Muscle layer of colon (tissue), 2 donors: ENCODE measurements around the gene MS4A18.
"Not testable (repeated sequence)": the region's sequence is repeated elsewhere in the genome, so short reads cannot be mapped to it uniquely, and the experiment has no call there.

Experiments
- H3K27ac ChIP-seq: one replicate; pipeline ENCODE4 v1.7.0; 2013; ENCODE audit warnings: low read depth, mild to moderate bottlenecking, low read length, moderate library complexity
- H3K27me3 ChIP-seq, 2 donors: one replicate each; pipeline ENCODE4 v1.7.0; 2013; ENCODE audit warnings: low read length in 2 of 2, mild to moderate bottlenecking in 2 of 2; ENCODE audit not compliant: insufficient read depth in 2 of 2, control insufficient read depth in 1 of 2
- H3K36me3 ChIP-seq: one replicate; pipeline ENCODE4 v1.7.0; 2013; ENCODE audit warnings: mild to moderate bottlenecking, low read length; ENCODE audit not compliant: insufficient read depth
- H3K4me1 ChIP-seq: one replicate; pipeline ENCODE4 v1.7.0; 2013; ENCODE audit warnings: mild to moderate bottlenecking, low read length; ENCODE audit not compliant: insufficient read depth
- H3K4me3 ChIP-seq, 2 donors: one replicate each; pipeline ENCODE4 v1.7.0; 2013; ENCODE audit warnings: low read length in 2 of 2, low read depth in 1 of 2, mild to moderate bottlenecking in 1 of 2, moderate library complexity in 1 of 2
- H3K9ac ChIP-seq: one replicate; pipeline ENCODE4 v1.7.0; 2013; ENCODE audit warnings: low read length
- H3K9me3 ChIP-seq: one replicate; pipeline ENCODE4 v1.7.0; 2013; ENCODE audit warnings: mild to moderate bottlenecking, low read length
- donor health status: abdominal sarcoma.
- donor health status: Adenocarcinoma of cecum.

The MS4A18 gene

DNA sequence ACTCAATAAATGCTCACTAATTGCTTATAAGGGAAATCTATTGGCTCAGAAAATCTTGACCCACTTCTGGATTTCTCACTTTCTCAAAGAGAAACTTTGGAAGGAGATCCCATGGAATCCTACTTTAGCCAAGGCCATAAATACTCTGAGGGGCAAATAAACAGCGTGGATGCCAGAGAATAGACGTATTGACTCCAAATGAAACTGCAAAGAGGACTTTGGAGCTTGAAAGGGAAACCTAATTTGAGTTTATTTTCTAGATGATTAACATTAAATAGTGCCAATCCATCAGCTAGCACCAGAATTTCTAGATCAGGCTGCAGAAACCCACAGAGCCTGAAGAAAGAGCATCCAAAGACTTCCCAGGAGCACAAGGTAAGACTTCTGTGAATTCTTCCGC is at the start of gene MS4A18:
MS4A18 (plus strand) TSS at position 301 of the 400 bp plus-strand sequence.
- H3K4me3 ChIP-seq = no peak within 1 kb of the TSS
- H3K9ac ChIP-seq = no peak within 1 kb of the TSS

DNA sequence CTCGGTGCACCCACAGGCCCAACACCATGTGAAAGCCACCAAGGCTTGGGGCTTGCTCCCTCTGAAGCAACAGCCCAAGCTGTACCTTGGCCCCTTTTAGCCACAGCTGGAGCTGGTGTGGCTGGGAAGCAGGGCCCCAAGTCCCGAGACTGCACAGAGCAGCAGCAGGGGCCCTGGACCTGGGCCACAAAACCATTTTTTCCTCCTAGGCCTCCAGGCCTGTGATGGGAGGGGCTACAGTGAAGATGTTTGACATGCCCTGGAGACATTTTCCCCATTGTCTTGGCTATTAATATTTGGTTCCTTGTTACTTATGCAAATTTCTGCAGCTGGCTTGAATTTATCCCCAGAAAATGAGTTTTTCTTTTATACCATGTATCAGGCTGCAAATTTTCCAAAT is 46.3 kb upstream of the MS4A18 start:
- not testable (repeated sequence) for H3K27ac ChIP-seq, H3K27me3 ChIP-seq, H3K9me3 ChIP-seq, H3K4me3 ChIP-seq, H3K36me3 ChIP-seq, H3K9ac ChIP-seq, H3K4me1 ChIP-seq

More for the DNA sequence above, at the start of gene MS4A18:
- Histone ChIP-seq H3K4me1 (no peaks in the 10 kb centered on the region), H3K9me3 (no peaks in the 10 kb centered on the region), H3K27me3 (peaks cover 0 to 8% of the 10 kb centered on the region in 2 donors), H3K27ac (no peak within 1 kb of the TSS), H3K36me3 (no peaks in the 10 kb centered on the region)

- Histone ChIP-seq H3K9me3 (no peaks in the 10 kb centered on the region), H3K27ac (no peak overlapping the region), H3K27me3 (no peaks in the 10 kb centered on the region), H3K36me3 (no peaks in the 10 kb centered on the region), H3K9ac (no peak overlapping the region), H3K4me1 (no peaks in the 10 kb centered on the region), H3K4me3 (no peak overlapping the region)
Measured at GRCh38 chr11:60679879-60680278, 44.6 kb upstream of the MS4A18 start.

- no peak overlapping the region for H3K4me3 ChIP-seq
- no peaks in the 10 kb centered on the region for H3K9me3 ChIP-seq
- H3K36me3 ChIP-seq = no peaks in the 10 kb centered on the region
- no peak overlapping the region for H3K27ac ChIP-seq
- no peaks in the 10 kb centered on the region for H3K27me3 ChIP-seq
- H3K9ac ChIP-seq = no peak overlapping the region
- no peaks in the 10 kb centered on the region for H3K4me1 ChIP-seq
Measured at GRCh38 chr11:60680455-60681119, 43.9 kb upstream of the MS4A18 start.

DNA sequence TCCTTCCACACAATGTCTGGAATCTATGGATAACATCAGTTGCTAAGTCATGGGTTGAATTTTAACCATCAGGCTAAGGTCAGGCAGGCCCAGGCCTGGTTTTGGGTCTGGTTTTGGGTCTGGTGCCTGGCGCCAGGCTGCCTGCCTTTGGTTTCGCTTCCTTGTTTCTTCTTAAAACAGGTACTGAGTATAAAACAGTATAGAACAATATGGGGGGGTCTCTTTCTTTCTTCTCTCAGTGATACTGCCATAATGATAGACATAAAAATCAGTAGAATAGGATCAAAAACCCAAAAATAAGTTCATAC is 40.0 kb upstream of the MS4A18 start:
- H3K27ac ChIP-seq, H3K9ac ChIP-seq, H3K4me3 ChIP-seq, H3K4me1 ChIP-seq, H3K27me3 ChIP-seq, H3K36me3 ChIP-seq, H3K9me3 ChIP-seq: not testable (repeated sequence)

- Histone ChIP-seq H3K9me3 (no peaks in the 10 kb centered on the region), H3K4me3 (no peak overlapping the region), H3K27me3 (no peaks in the 10 kb centered on the region), H3K27ac (no peak overlapping the region), H3K36me3 (no peaks in the 10 kb centered on the region), H3K4me1 (no peaks in the 10 kb centered on the region), H3K9ac (no peak overlapping the region)
Measured at GRCh38 chr11:60691661-60692060, 32.9 kb upstream of the MS4A18 start.

DNA sequence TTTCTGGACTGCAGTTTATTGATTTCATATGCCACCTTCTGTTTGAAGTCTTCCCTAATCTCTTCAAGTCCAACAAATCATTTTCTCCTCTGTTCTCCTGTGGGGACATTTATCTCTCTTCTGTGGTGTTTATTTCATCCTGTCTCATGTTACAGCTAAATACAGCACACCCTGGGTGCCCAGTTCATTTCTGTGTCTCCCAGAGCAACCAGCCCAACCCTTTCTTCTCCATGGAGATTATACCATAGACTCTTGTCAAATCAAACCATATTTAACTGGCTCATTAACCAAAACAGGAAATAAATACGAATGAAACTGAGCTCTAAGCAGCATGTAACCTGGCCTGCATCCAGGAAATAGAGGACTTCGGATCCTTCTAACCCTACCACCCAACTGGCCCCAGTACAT is 25.2 kb upstream of the MS4A18 start, which contains the start of gene MS4A8:
MS4A8 (plus strand) TSS at position 329 of the 408 bp plus-strand sequence. CDS start 1,249 bp downstream, outside the sequence.
- Histone ChIP-seq H3K27me3 (no peaks in the 10 kb centered on the region), H3K9me3 (no peaks in the 10 kb centered on the region), H3K27ac (no peak within 1 kb of the TSS), H3K36me3 (no peaks in the 10 kb centered on the region), H3K9ac (no peak within 1 kb of the TSS), H3K4me1 (no peaks in the 10 kb centered on the region), H3K4me3 (no peak within 1 kb of the TSS)

DNA sequence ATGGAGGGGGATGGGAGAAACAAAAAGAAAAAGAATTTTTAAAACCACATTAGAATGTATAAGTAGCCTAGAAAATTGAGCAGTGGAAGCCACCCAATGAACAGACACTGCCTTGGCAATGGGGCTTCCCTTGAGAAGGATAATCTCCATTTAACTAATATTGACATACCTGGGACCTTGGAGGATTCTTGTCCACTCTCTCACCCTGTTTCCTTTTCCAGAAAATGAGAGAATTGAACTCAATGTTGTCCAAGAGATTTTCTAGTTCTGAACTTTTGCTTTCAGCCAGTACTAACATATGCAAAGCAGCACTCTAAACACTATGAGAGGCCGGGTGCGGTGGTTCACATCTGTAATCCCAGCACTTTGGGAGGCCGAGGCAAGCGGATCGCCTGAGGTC is 24.6 kb upstream of the MS4A18 start:
- H3K9ac ChIP-seq = no peak overlapping the region
- H3K36me3 ChIP-seq = no peaks in the 10 kb centered on the region
- H3K27me3 ChIP-seq = no peaks in the 10 kb centered on the region
- H3K27ac ChIP-seq = no peak overlapping the region
- no peaks in the 10 kb centered on the region for H3K9me3 ChIP-seq
- no peaks in the 10 kb centered on the region for H3K4me1 ChIP-seq
- no peak overlapping the region for H3K4me3 ChIP-seq

DNA sequence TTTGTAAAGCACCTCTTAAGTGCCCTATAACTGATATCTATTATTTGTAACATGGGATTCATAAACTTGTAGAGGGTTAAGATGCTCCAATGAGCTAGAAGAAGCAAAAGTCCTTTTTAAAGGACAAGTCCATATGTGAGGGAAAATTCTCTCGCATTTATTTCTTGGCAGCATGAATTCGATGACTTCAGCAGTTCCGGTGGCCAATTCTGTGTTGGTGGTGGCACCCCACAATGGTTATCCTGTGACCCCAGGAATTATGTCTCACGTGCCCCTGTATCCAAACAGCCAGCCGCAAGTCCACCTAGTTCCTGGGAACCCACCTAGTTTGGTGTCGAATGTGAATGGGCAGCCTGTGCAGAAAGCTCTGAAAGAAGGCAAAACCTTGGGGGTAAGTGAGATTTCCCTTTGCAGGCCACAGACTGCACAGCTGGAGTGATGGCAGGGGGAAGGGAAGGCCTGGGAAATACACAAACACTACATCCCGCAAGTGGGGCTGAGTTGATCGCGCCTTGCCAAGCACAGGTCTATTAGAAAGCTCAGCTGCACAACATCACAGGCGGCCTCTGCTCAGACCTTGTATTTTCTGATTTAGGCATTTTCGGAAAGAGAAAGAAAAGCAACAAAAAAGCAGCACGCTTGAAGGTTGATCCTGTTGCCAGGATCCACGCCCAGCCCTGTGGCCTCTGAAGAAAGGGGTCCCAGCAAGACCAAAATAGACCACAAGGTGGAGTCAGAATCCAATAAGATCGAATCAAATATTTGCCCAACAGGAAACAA is 23.6 kb upstream of the MS4A18 start:
- no peak overlapping the region for H3K9ac ChIP-seq
- H3K27ac ChIP-seq = no peak overlapping the region
- H3K27me3 ChIP-seq = no peaks in the 10 kb centered on the region
- H3K36me3 ChIP-seq = no peaks in the 10 kb centered on the region
- H3K4me1 ChIP-seq = no peaks in the 10 kb centered on the region
- no peaks in the 10 kb centered on the region for H3K9me3 ChIP-seq
- H3K4me3 ChIP-seq = no peak overlapping the region

GRCh38 chr11:60701469-60701818 is 23.1 kb upstream of the MS4A18 start:
- Histone ChIP-seq H3K9ac (no peak overlapping the region), H3K4me1 (no peaks in the 10 kb centered on the region), H3K9me3 (no peaks in the 10 kb centered on the region), H3K4me3 (no peak overlapping the region), H3K36me3 (no peaks in the 10 kb centered on the region), H3K27me3 (no peaks in the 10 kb centered on the region), H3K27ac (no peak overlapping the region)

DNA sequence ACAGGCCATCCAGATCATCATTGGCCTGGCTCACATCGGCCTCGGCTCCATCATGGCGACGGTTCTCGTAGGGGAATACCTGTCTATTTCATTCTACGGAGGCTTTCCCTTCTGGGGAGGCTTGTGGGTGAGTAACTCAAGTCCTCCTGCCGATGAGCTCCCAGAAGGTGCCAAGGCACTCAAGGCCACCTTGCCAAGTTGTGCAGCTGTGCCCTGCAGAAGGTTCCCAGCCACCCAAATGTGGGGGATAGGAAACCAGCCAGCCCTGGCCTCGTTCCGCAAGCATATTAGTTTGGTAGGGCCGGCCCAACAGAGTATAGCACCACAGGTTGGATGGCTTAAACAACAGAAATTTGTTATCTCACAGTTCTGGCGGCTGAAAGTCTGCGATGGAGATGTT is 21.1 kb upstream of the MS4A18 start:
- Histone ChIP-seq H3K9me3 (no peaks in the 10 kb centered on the region), H3K9ac (no peak overlapping the region), H3K27ac (no peak overlapping the region), H3K36me3 (no peaks in the 10 kb centered on the region), H3K4me3 (no peak overlapping the region), H3K4me1 (no peaks in the 10 kb centered on the region), H3K27me3 (no peaks in the 10 kb centered on the region)

GRCh38 chr11:60705895-60706294 is 18.6 kb upstream of the MS4A18 start:
- no peaks in the 10 kb centered on the region for H3K36me3 ChIP-seq
- no peaks in the 10 kb centered on the region for H3K27me3 ChIP-seq
- H3K9me3 ChIP-seq = no peaks in the 10 kb centered on the region
- no peak overlapping the region for H3K4me3 ChIP-seq
- H3K9ac ChIP-seq = no peak overlapping the region
- no peak overlapping the region for H3K27ac ChIP-seq
- no peaks in the 10 kb centered on the region for H3K4me1 ChIP-seq
